GM12874 (cell line): ENCODE results near the gene FAM13A.

Source experiments
- TF ChIP-seq, protein P1 (sequence below): IDR thresholded peaks from 2 replicates; pipeline ENCODE4 v1.5.1; 2011; ENCODE audit warnings: low read depth, mild to moderate bottlenecking, control low read depth, low read length, moderate library complexity; ENCODE audit not compliant: insufficient read depth

Gene FAM13A

GRCh38 chr4:88697141-88697540, 359.8 kb downstream of the FAM13A start:
- TF ChIP-seq, protein P1, sequence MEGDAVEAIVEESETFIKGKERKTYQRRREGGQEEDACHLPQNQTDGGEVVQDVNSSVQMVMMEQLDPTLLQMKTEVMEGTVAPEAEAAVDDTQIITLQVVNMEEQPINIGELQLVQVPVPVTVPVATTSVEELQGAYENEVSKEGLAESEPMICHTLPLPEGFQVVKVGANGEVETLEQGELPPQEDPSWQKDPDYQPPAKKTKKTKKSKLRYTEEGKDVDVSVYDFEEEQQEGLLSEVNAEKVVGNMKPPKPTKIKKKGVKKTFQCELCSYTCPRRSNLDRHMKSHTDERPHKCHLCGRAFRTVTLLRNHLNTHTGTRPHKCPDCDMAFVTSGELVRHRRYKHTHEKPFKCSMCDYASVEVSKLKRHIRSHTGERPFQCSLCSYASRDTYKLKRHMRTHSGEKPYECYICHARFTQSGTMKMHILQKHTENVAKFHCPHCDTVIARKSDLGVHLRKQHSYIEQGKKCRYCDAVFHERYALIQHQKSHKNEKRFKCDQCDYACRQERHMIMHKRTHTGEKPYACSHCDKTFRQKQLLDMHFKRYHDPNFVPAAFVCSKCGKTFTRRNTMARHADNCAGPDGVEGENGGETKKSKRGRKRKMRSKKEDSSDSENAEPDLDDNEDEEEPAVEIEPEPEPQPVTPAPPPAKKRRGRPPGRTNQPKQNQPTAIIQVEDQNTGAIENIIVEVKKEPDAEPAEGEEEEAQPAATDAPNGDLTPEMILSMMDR: no peak

- TF ChIP-seq, protein P1: no peak
Observed at GRCh38 chr4:88696630-88697029, 360.4 kb downstream of the FAM13A start.

GRCh38 chr4:88693792-88694191, 363.2 kb downstream of the FAM13A start:
- TF ChIP-seq, protein P1: no peak

DNA sequence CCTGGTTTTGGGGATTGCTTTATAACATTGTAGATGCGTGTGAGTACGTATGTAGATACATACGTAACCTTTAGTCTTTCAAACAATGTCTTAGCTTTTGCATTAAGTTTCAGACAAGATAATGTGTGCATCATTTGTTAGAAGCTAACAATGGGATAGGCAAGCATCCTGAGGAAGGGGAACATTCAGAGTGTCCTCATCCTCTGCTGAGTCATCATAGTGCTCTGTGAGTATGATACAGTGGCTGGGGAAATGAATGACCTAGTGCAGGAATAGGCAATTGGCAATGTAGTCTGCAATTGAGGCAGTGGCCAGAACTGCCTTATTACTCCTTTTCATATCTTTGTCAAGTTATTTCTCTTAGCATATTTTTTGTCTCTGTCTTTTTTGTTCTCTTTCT, 366.6 kb downstream of the FAM13A start:
- TF ChIP-seq, protein P1: no peak

DNA sequence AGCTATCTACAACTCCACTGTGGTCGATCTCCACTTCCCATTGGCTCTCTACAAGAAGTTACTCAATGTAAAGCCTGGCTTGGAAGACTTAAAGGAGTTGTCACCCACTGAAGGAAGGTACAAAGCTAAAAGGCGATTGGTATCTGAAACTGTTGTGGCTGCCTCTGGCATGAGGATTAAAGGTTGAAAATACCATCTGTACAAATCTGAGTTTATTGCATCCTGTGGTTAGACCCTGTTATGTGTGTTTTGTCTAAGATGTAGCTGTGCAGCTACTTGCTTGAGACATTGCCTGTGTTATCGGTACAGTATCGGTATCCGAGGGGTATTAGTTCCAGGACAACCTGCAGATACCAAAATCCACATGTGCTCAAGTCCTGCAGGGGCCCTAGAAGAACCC, 375.8 kb downstream of the FAM13A start:
- TF ChIP-seq, protein P1: no peak
